ENCODE data around the gene TSPYL6. TPM values are rescaled to one million over a fixed set of nuclear protein-coding genes. Genes with fewer than 3 reads are reported as not detected.

TSPYL6 gene
- polyA plus RNA-seq, 1 of the 3 experiments (the other 2 are of a cell fraction): not detected

DNA sequence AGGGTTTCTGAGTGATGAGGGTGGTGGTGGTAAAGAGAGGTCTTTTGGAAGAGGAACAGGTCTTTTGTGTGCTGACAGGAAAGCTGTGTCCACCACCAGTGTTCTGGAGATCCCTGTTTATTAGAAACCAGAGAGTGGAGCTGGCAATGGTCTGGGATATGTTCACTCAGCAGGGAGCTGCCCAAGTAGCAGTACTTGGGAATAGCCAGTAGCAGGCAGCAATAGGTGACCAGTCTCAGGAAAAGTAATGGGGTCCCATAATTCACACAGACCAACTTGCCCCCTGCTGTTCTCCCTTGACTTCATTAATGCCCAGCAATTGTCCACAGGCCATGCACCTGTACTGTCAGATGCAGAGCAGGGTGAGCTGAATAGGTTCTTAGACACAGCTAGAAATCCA is 1.8 kb downstream of the TSPYL6 start (continued):
- TF ChIP-seq, protein P1, sequence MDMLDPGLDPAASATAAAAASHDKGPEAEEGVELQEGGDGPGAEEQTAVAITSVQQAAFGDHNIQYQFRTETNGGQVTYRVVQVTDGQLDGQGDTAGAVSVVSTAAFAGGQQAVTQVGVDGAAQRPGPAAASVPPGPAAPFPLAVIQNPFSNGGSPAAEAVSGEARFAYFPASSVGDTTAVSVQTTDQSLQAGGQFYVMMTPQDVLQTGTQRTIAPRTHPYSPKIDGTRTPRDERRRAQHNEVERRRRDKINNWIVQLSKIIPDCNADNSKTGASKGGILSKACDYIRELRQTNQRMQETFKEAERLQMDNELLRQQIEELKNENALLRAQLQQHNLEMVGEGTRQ (IDR thresholded peaks at IDR 0.05; ENCODE audit: borderline replicate concordance, low read depth, low read length): no peak
- TF ChIP-seq, protein P2, sequence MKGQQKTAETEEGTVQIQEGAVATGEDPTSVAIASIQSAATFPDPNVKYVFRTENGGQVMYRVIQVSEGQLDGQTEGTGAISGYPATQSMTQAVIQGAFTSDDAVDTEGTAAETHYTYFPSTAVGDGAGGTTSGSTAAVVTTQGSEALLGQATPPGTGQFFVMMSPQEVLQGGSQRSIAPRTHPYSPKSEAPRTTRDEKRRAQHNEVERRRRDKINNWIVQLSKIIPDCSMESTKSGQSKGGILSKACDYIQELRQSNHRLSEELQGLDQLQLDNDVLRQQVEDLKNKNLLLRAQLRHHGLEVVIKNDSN (IDR thresholded peaks at IDR 0.05; ENCODE audit: borderline replicate concordance, low read depth): no peak
- no peak for TF ChIP-seq RXRA (IDR thresholded peaks at IDR 0.05; ENCODE audit: borderline replicate concordance, low read depth)
- TF ChIP-seq MEF2A (IDR thresholded peaks at IDR 0.05; ENCODE audit: borderline replicate concordance, low read depth): no peak
- no peak for TF ChIP-seq RAD21 (IDR thresholded peaks at IDR 0.05; ENCODE audit: low read length)
- no peak for TF ChIP-seq TCF12 (IDR thresholded peaks at IDR 0.05)

DNA sequence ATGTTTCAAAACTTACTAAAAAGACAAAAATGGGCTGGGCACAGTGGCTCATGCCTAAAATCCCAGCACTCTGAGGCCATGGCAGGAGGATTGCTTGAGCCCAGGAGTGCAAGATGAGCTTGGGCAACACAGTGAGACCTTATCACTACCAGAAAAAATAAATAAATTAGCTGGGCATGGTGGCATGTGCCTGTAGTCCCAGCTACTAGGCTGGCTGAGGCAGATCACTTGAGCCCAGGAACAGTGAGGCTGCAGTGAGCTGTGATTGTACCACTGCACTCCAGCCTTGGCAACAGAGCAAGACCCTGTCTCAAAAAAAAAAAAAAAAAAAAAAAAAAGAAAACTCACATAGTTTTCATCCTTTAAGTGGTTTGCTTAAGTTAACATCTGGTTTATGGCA is 6.4 kb downstream of the TSPYL6 start:
- Histone ChIP-seq H3K27ac (ENCODE audit: low read depth in 2 of 2, low read length in 1 of 2) (no peak overlapping the region), H3K9me3 (no peaks in the 10 kb centered on the region), H3K9me2 (no peaks in the 10 kb centered on the region), H3K9ac (no peak overlapping the region), H3K4me3 (ENCODE audit: low read depth in 2 of 2, low read length in 1 of 2) (no peak overlapping the region), H3K36me3 (replicated peaks in 1 of 2; ENCODE audit: control insufficient read depth in 1 of 2, insufficient read depth in 2 of 2, low read length in 1 of 2) (no peaks in the 10 kb centered on the region), H4K20me1 (ENCODE audit: insufficient read depth) (no peaks in the 10 kb centered on the region), H3K4me1 (ENCODE audit: control insufficient read depth in 1 of 2, insufficient read depth in 2 of 2, low read depth in 1 of 2, low read length in 1 of 2) (no peaks in the 10 kb centered on the region), H3K27me3 (ENCODE audit: insufficient read depth) (no peaks in the 10 kb centered on the region), H3K4me2 (no peak overlapping the region), H2AFZ (ENCODE audit: low read depth) (no peak overlapping the region), H3K79me2 (ENCODE audit: insufficient read depth) (no peaks in the 10 kb centered on the region), H3F3A (replicated peaks; ENCODE audit: insufficient read depth) (no peaks in the 10 kb centered on the region)
- DNase-seq: no peak
- POLR2A ChIA-PET: no interaction called here
- CTCF ChIA-PET: interaction anchor here (0.9 to 1.2 kb wide), 2 partner anchors 14 to 83 kb away, joined by 3 read pairs; no protein-coding TSS in a partner anchor
- TF ChIP-seq GABPA (IDR thresholded peaks at IDR 0.05; ENCODE audit: low read depth) (no peak), SMC3 (IDR thresholded peaks at IDR 0.05; ENCODE audit: low read depth, low read length) (no peak), RAD21 (IDR thresholded peaks at IDR 0.05; ENCODE audit: low read length) (no peak), EP300 (IDR thresholded peaks at IDR 0.05; ENCODE audit: borderline replicate concordance in 1 of 2, low read depth in 1 of 2, low read length in 1 of 2) (no peak), SIN3A (IDR thresholded peaks at IDR 0.05; ENCODE audit: borderline replicate concordance, low read depth, low read length) (no peak), TAF1 (IDR thresholded peaks at IDR 0.05; ENCODE audit: borderline replicate concordance, low read depth, low read length) (no peak), FOXJ3 (CRISPR knock-in tag; IDR thresholded peaks at IDR 0.05) (no peak), POLR2AphosphoS5 (IDR thresholded peaks at IDR 0.05; ENCODE audit: low read depth, low read length) (no peak), RCOR1 (IDR thresholded peaks at IDR 0.05; ENCODE audit: low read length) (no peak), TEAD4 (IDR thresholded peaks at IDR 0.05; ENCODE audit: borderline replicate concordance, insufficient read depth) (no peak), GATA2 (CRISPR knock-in tag; IDR thresholded peaks at IDR 0.05) (no peak), RXRA (IDR thresholded peaks at IDR 0.05; ENCODE audit: borderline replicate concordance, low read depth) (no peak), YY1 (IDR thresholded peaks at IDR 0.05; ENCODE audit: low read depth) (no peak), FOXM1 (IDR thresholded peaks at IDR 0.05; ENCODE audit: low read depth) (no peak)
- TF ChIP-seq, protein P3, sequence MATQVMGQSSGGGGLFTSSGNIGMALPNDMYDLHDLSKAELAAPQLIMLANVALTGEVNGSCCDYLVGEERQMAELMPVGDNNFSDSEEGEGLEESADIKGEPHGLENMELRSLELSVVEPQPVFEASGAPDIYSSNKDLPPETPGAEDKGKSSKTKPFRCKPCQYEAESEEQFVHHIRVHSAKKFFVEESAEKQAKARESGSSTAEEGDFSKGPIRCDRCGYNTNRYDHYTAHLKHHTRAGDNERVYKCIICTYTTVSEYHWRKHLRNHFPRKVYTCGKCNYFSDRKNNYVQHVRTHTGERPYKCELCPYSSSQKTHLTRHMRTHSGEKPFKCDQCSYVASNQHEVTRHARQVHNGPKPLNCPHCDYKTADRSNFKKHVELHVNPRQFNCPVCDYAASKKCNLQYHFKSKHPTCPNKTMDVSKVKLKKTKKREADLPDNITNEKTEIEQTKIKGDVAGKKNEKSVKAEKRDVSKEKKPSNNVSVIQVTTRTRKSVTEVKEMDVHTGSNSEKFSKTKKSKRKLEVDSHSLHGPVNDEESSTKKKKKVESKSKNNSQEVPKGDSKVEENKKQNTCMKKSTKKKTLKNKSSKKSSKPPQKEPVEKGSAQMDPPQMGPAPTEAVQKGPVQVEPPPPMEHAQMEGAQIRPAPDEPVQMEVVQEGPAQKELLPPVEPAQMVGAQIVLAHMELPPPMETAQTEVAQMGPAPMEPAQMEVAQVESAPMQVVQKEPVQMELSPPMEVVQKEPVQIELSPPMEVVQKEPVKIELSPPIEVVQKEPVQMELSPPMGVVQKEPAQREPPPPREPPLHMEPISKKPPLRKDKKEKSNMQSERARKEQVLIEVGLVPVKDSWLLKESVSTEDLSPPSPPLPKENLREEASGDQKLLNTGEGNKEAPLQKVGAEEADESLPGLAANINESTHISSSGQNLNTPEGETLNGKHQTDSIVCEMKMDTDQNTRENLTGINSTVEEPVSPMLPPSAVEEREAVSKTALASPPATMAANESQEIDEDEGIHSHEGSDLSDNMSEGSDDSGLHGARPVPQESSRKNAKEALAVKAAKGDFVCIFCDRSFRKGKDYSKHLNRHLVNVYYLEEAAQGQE (IDR thresholded peaks at IDR 0.05; ENCODE audit: low read depth, low read length): no peak
- TF ChIP-seq, protein P1 (IDR thresholded peaks at IDR 0.05; ENCODE audit: borderline replicate concordance, low read depth, low read length): no peak
- TF ChIP-seq, protein P4, sequence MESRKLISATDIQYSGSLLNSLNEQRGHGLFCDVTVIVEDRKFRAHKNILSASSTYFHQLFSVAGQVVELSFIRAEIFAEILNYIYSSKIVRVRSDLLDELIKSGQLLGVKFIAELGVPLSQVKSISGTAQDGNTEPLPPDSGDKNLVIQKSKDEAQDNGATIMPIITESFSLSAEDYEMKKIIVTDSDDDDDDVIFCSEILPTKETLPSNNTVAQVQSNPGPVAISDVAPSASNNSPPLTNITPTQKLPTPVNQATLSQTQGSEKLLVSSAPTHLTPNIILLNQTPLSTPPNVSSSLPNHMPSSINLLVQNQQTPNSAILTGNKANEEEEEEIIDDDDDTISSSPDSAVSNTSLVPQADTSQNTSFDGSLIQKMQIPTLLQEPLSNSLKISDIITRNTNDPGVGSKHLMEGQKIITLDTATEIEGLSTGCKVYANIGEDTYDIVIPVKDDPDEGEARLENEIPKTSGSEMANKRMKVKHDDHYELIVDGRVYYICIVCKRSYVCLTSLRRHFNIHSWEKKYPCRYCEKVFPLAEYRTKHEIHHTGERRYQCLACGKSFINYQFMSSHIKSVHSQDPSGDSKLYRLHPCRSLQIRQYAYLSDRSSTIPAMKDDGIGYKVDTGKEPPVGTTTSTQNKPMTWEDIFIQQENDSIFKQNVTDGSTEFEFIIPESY (IDR thresholded peaks at IDR 0.05; ENCODE audit: borderline replicate concordance, low read depth): no peak
- TF ChIP-seq, protein P5, sequence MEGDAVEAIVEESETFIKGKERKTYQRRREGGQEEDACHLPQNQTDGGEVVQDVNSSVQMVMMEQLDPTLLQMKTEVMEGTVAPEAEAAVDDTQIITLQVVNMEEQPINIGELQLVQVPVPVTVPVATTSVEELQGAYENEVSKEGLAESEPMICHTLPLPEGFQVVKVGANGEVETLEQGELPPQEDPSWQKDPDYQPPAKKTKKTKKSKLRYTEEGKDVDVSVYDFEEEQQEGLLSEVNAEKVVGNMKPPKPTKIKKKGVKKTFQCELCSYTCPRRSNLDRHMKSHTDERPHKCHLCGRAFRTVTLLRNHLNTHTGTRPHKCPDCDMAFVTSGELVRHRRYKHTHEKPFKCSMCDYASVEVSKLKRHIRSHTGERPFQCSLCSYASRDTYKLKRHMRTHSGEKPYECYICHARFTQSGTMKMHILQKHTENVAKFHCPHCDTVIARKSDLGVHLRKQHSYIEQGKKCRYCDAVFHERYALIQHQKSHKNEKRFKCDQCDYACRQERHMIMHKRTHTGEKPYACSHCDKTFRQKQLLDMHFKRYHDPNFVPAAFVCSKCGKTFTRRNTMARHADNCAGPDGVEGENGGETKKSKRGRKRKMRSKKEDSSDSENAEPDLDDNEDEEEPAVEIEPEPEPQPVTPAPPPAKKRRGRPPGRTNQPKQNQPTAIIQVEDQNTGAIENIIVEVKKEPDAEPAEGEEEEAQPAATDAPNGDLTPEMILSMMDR (IDR thresholded peaks at IDR 0.05): no peak

Measured in SK-N-SH (cell line).